Panc1 (cell line): ENCODE measurements around the gene CHID1. TPM values are rescaled to one million over a fixed set of nuclear protein-coding genes. Genes with fewer than 3 reads are reported as not detected.

Experiments used
- ATAC-seq: fragments of 200-7000 bp; cut with Tn5 transposase; 2 replicates; pipeline ENCODE4 v1.9.1; 2020; ENCODE audit warnings: mild to moderate bottlenecking, moderate library complexity
- BruUV-seq: library from RNA; stranded (reverse); fragments of 400-500 nt; replicated peaks from 2 replicates; lab custom pipeline; 2021; lab: Mats Ljungman, UMichigan
- CTCF ChIA-PET: fragments of 300-600 bp; sonication (Branson Sonifier 250); formaldehyde crosslinking; loops from one replicate; lab custom pipeline; 2022; ENCODE audit warnings: antibody characterized with exemption; lab: Charles Lee
- POLR2A ChIA-PET: fragments of 300-600 bp; sonication (Branson Sonifier 250); formaldehyde crosslinking; loops from one replicate; lab custom pipeline; 2022; ENCODE audit warnings: antibody characterized with exemption; lab: Charles Lee
- DNase-seq: peaks from one replicate; pipeline ENCODE4 v3.0.0-alpha.2; 2010; ENCODE audit warnings: low read depth, low spot score
- H3K27ac ChIP-seq: 2 replicates; pipeline ENCODE4 v1.5.1; 2011; ENCODE audit warnings: mild to moderate bottlenecking, low read length, inconsistent platforms
- H3K27me3 ChIP-seq: fragments of 200-500 bp; sonication (Bioruptor generic); 2 replicates; pipeline ENCODE4 v1.6.0; 2014; ENCODE audit warnings: low read length, inconsistent platforms; ENCODE audit not compliant: control insufficient read depth, insufficient read depth
- H3K36me3 ChIP-seq: fragments of 200-500 bp; sonication (Bioruptor generic); 2 replicates; pipeline ENCODE4 v1.5.1; 2014; ENCODE audit warnings: inconsistent platforms, mild to moderate bottlenecking, low read length, moderate library complexity; ENCODE audit not compliant: control insufficient read depth, insufficient read depth
- H3K4me1 ChIP-seq: 2 replicates; pipeline ENCODE4 v1.5.1; 2011; ENCODE audit warnings: inconsistent platforms, mild to moderate bottlenecking, low read length, moderate library complexity; ENCODE audit not compliant: control insufficient read depth, insufficient read depth
- H3K4me3 ChIP-seq, 2 experiments: 2 replicates each; pipeline ENCODE4 v1.5.1; 2011 to 2012; ENCODE audit warnings: low read depth in 2 of 2, low read length in 2 of 2, mild to moderate bottlenecking in 2 of 2, inconsistent platforms in 1 of 2, moderate library complexity in 1 of 2
- H3K9me3 ChIP-seq: fragments of 200-500 bp; sonication (Bioruptor generic); 2 replicates; pipeline ENCODE4 v1.5.1; 2014; ENCODE audit warnings: low read depth, mild to moderate bottlenecking, inconsistent platforms, low read length, moderate library complexity; ENCODE audit not compliant: control insufficient read depth, insufficient read depth
- CTCF ChIP-seq: fragments of 450-650 bp; IDR thresholded peaks from 2 replicates; pipeline ENCODE4 v1.5.1; 2017; ENCODE audit warnings: mild to moderate bottlenecking
- POLR2AphosphoS5 ChIP-seq: IDR thresholded peaks from 2 replicates; pipeline ENCODE4 v1.6.1; 2012; ENCODE audit warnings: mild to moderate bottlenecking, low read depth, low read length, moderate library complexity
- REST ChIP-seq, 2 experiments: IDR thresholded peaks; 2 replicates each; pipeline ENCODE4 v1.6.1; 2011 to 2012; ENCODE audit warnings: low read depth in 2 of 2, control low read depth in 1 of 2, low read length in 1 of 2, mild to moderate bottlenecking in 1 of 2, moderate library complexity in 1 of 2; ENCODE audit not compliant: insufficient read depth in 1 of 2
- SIN3A ChIP-seq: IDR thresholded peaks from 2 replicates; pipeline ENCODE4 v1.6.1; 2012; ENCODE audit warnings: low read depth, mild to moderate bottlenecking, low read length, moderate library complexity, borderline replicate concordance; ENCODE audit not compliant: insufficient read depth
- TCF7L2 ChIP-seq: IDR thresholded peaks from 2 replicates; pipeline ENCODE4 v1.6.1; 2011; ENCODE audit warnings: mild to moderate bottlenecking, low read depth, low read length, inconsistent platforms
- in situ Hi-C: cut with HindIII; loops from 2 replicates; pipeline ENCODE4 v1.10.0; 2016; ENCODE audit warnings: low sequenced_read_pairs, low pct_unique_long_range_greater_than_20kb
- intact Hi-C: fragments of 100-400 bp; cut with micrococcal nuclease; formaldehyde crosslinking; loops from one replicate; pipeline ENCODE4 v1.10.0; 2022; ENCODE audit not compliant: unreplicated experiment
- total RNA-seq: library from RNA; stranded (reverse); gene quantifications from one replicate; pipeline ENCODE4 v1.2.1, GENCODE V29; 2021; ENCODE audit not compliant: unreplicated experiment

CHID1 gene
- total RNA-seq, 1 experiment from 2014 or later: 224 TPM

GRCh38 chr11:933142-933851, 22.7 kb upstream of the CHID1 start:
- BruUV-seq: no TSS peak
- Histone ChIP-seq H3K4me1 (peaks cover 7% of the 10 kb centered on the region), H3K27ac (no peak overlapping the region), H3K9me3 (no peaks in the 10 kb centered on the region), H3K36me3 (no peaks in the 10 kb centered on the region), H3K4me3 (no peak overlapping the region), H3K27me3 (no peaks in the 10 kb centered on the region)
- in situ Hi-C loops (no loop called here), intact Hi-C loops (no loop called here)
- ChIA-PET POLR2A (no interaction called here), CTCF (interaction anchor here (0.6 kb wide), 1 partner anchor 26 kb away, joined by 6 read pairs; no protein-coding TSS in a partner anchor)
- TF ChIP-seq SIN3A (no peak), REST (IDR thresholded peaks at IDR 0.05; ENCODE audit: insufficient read depth in 1 of 2, low read depth in 2 of 2, low read length in 1 of 2) (no peak), TCF7L2 (no peak), POLR2AphosphoS5 (no peak), CTCF (no peak)
- ATAC-seq (no peak), DNase-seq (no peak)

GRCh38 chr11:932435-932834, 21.8 kb upstream of the CHID1 start:
- Histone ChIP-seq H3K27ac (no peak overlapping the region), H3K36me3 (no peaks in the 10 kb centered on the region), H3K9me3 (no peaks in the 10 kb centered on the region), H3K27me3 (no peaks in the 10 kb centered on the region), H3K4me3 (no peak overlapping the region), H3K4me1 (peaks cover 9% of the 10 kb centered on the region; the same call in 1 of the 2 replicates)
- ChIA-PET CTCF (no interaction called here), POLR2A (no interaction called here)
- intact Hi-C loops (no loop called here), in situ Hi-C loops (no loop called here)
- ATAC-seq (no peak), DNase-seq (no peak)
- no peak for TF ChIP-seq TCF7L2
- TF ChIP-seq REST (IDR thresholded peaks at IDR 0.05; ENCODE audit: insufficient read depth in 1 of 2, low read depth in 2 of 2, low read length in 1 of 2): no peak
- no peak for TF ChIP-seq CTCF
- TF ChIP-seq POLR2AphosphoS5: no peak
- no peak for TF ChIP-seq SIN3A
- no TSS peak for BruUV-seq
